Urinary bladder (tissue), 4 donors: Measurements from ENCODE around the gene GRM6. TPM values are rescaled to one million over a fixed set of nuclear protein-coding genes. Genes with fewer than 3 reads are reported as not detected.

ENCODE experiments used
- DNase-seq: peaks from one replicate; pipeline ENCODE4 v3.0.0-alpha.2; 2015; ENCODE audit errors: extremely low spot score
- H3K27ac ChIP-seq: one replicate; pipeline ENCODE4 v1.5.1; 2013; ENCODE audit warnings: low read depth, mild to moderate bottlenecking, moderate library complexity
- H3K36me3 ChIP-seq: one replicate; pipeline ENCODE4 v1.6.1; 2013; ENCODE audit warnings: mild to moderate bottlenecking, moderate library complexity; ENCODE audit not compliant: insufficient read depth
- H3K4me1 ChIP-seq: one replicate; pipeline ENCODE4 v1.6.1; 2013; ENCODE audit warnings: mild to moderate bottlenecking, moderate library complexity; ENCODE audit not compliant: insufficient read depth
- H3K4me3 ChIP-seq: one replicate; pipeline ENCODE4 v1.5.1; 2013; ENCODE audit warnings: low read depth, low read length
- WGBS: extraction: QIAGEN DNeasy Blood & Tissue Kit; methylation state at CpG from one replicate; pipeline ENCODE4 v1.1.7; 2013; 5-methylcytosine and 5-hydroxymethylcytosine counted together
- polyA plus RNA-seq: library from polyadenylated mRNA; stranded (reverse); fragments of 200-250 nt; gene quantifications from one replicate; pipeline ENCODE4 v1.2.3, GENCODE V29; 2013
- total RNA-seq: library from RNA; depleted of rRNA; stranded (reverse); fragments of >200 nt; gene quantifications from one replicate; pipeline ENCODE4 v1.2.3, GENCODE V29; 2014
- donor health status: healthy with polysubstance abuse.
- donor health status: healthy.

Gene GRM6
- total RNA-seq (not detected), polyA plus RNA-seq (not detected)

GRCh38 chr5:178994580-178995340, at the start of gene GRM6:
GRM6 (minus strand) TSS chr5:178995320; CDS start chr5:178994944, 376 bp downstream.
- WGBS = 1% methylated on average over 97 of the region's 97 CpGs
- Histone ChIP-seq H3K4me1 (no peaks in the 10 kb centered on the region), H3K27ac (no peak within 1 kb of the TSS), H3K4me3 (no peak within 1 kb of the TSS), H3K36me3 (no peaks in the 10 kb centered on the region)
- DNase-seq = no peak

- 76% methylated on average over 2 of the region's 2 CpGs for WGBS
- Histone ChIP-seq H3K36me3 (no peaks in the 10 kb centered on the region), H3K4me1 (no peaks in the 10 kb centered on the region), H3K4me3 (no peak overlapping the region), H3K27ac (no peak overlapping the region)
- no peak for DNase-seq
Observed at GRCh38 chr5:179044765-179045164, 49.6 kb upstream of the GRM6 start.

- DNase-seq = no peak
- no peak overlapping the region for H3K27ac ChIP-seq
- H3K4me3 ChIP-seq = no peak overlapping the region
- WGBS = over 99% methylated on average over 7 of the region's 7 CpGs
- H3K4me1 ChIP-seq = no peaks in the 10 kb centered on the region
- H3K36me3 ChIP-seq = peaks cover 20% of the 10 kb centered on the region
Observed at GRCh38 chr5:179033004-179033580, 38.0 kb upstream of the GRM6 start.

GRCh38 chr5:179023528-179024189, 28.5 kb upstream of the GRM6 start, which contains the start of gene ZNF879:
ZNF879 (plus strand) TSS chr5:179023804; CDS start chr5:179025005, 1,201 bp downstream.
- DNase-seq = peak; percentile 94
- Histone ChIP-seq H3K4me1 (no peaks in the 10 kb centered on the region), H3K4me3 (peak within 1 kb of the TSS; percentile 86), H3K36me3 (peaks cover 5% of the 10 kb centered on the region), H3K27ac (peak within 1 kb of the TSS; percentile 78)
- WGBS = under 1% methylated on average over 72 of the region's 72 CpGs

- H3K27ac ChIP-seq = no peak overlapping the region
- H3K4me1 ChIP-seq = no peaks in the 10 kb centered on the region
- H3K4me3 ChIP-seq = no peak overlapping the region
- 9% methylated on average over 1 of the region's 1 CpG for WGBS
- H3K36me3 ChIP-seq = no peaks in the 10 kb centered on the region
- no peak for DNase-seq
Observed at GRCh38 chr5:179008667-179009066, 13.5 kb upstream of the GRM6 start.

- Histone ChIP-seq H3K4me3 (no peak overlapping the region), H3K4me1 (no peaks in the 10 kb centered on the region), H3K36me3 (no peaks in the 10 kb centered on the region), H3K27ac (no peak overlapping the region)
- WGBS = 72% methylated on average over 2 of the region's 2 CpGs
- no peak for DNase-seq
Observed at GRCh38 chr5:179006564-179006963, 11.4 kb upstream of the GRM6 start.

- Histone ChIP-seq H3K4me3 (no peak overlapping the region), H3K36me3 (no peaks in the 10 kb centered on the region), H3K4me1 (no peaks in the 10 kb centered on the region), H3K27ac (no peak overlapping the region)
- DNase-seq = no peak
- 94% methylated on average over 13 of the region's 13 CpGs for WGBS
Observed at GRCh38 chr5:178998441-178998840, 3.3 kb upstream of the GRM6 start.

- 63% methylated on average over 6 of the region's 6 CpGs for WGBS
- Histone ChIP-seq H3K27ac (no peak overlapping the region), H3K4me1 (no peaks in the 10 kb centered on the region), H3K36me3 (no peaks in the 10 kb centered on the region), H3K4me3 (no peak overlapping the region)
- DNase-seq = no peak
Observed at GRCh38 chr5:178997191-178997590, 2.1 kb upstream of the GRM6 start.

- Histone ChIP-seq H3K27ac (no peak overlapping the region), H3K4me3 (no peak overlapping the region), H3K4me1 (no peaks in the 10 kb centered on the region), H3K36me3 (no peaks in the 10 kb centered on the region)
- no peak for DNase-seq
- WGBS = 59% methylated on average over 11 of the region's 11 CpGs
Observed at GRCh38 chr5:178996156-178996555, 1.0 kb upstream of the GRM6 start.

- 5% methylated on average over 6 of the region's 6 CpGs for WGBS
- no peak for DNase-seq
- no peaks in the 10 kb centered on the region for H3K36me3 ChIP-seq
- no peak overlapping the region for H3K27ac ChIP-seq
- no peaks in the 10 kb centered on the region for H3K4me1 ChIP-seq
- H3K4me3 ChIP-seq = no peak overlapping the region
Observed at GRCh38 chr5:178995341-178995690, 196 bp upstream of the GRM6 start.

GRCh38 chr5:178993955-178994579, 1.1 kb downstream of the GRM6 start:
- H3K27ac ChIP-seq = no peak overlapping the region

GRCh38 chr5:178993236-178993765, 1.8 kb downstream of the GRM6 start:
- no peak overlapping the region for H3K27ac ChIP-seq
- no peak overlapping the region for H3K4me3 ChIP-seq
- H3K36me3 ChIP-seq = no peaks in the 10 kb centered on the region
- WGBS = 73% methylated on average over 20 of the region's 20 CpGs
- no peak for DNase-seq
- no peaks in the 10 kb centered on the region for H3K4me1 ChIP-seq

More at GRCh38 chr5:178993955-178994579, 1.1 kb downstream of the GRM6 start:
- no peaks in the 10 kb centered on the region for H3K36me3 ChIP-seq
- no peak overlapping the region for H3K4me3 ChIP-seq
- H3K4me1 ChIP-seq = no peaks in the 10 kb centered on the region
- DNase-seq = no peak
- WGBS = 18% methylated on average over 53 of the region's 53 CpGs

- H3K36me3 ChIP-seq = no peaks in the 10 kb centered on the region
- H3K4me1 ChIP-seq = no peaks in the 10 kb centered on the region
- 49% methylated on average over 9 of the region's 9 CpGs for WGBS
- no peak overlapping the region for H3K27ac ChIP-seq
- DNase-seq = no peak
- no peak overlapping the region for H3K4me3 ChIP-seq
Observed at GRCh38 chr5:178992291-178992895, 2.7 kb downstream of the GRM6 start.
